Osteoblast (primary cell): ENCODE measurements around the gene PBX3. TPM values are rescaled to one million over a fixed set of nuclear protein-coding genes. Genes with fewer than 3 reads are reported as not detected.

Source experiments
- DNase-seq: peaks from one replicate; pipeline ENCODE4 v3.0.0; 2011; ENCODE audit warnings: low spot score, mixed read lengths; ENCODE audit not compliant: insufficient read length; ENCODE audit errors: missing footprints
- H2AFZ ChIP-seq: 2 replicates; pipeline ENCODE4 v1.6.0; 2011; ENCODE audit warnings: mild to moderate bottlenecking, low read length
- H3K27ac ChIP-seq: 2 replicates; pipeline ENCODE4 v1.5.1; 2011; ENCODE audit warnings: mild to moderate bottlenecking, low read depth, low read length, moderate library complexity
- H3K27me3 ChIP-seq: 2 replicates; pipeline ENCODE4 v1.6.0; 2012; ENCODE audit warnings: mild to moderate bottlenecking, control low read depth, inconsistent platforms, low read length, moderate library complexity; ENCODE audit not compliant: insufficient read depth
- H3K36me3 ChIP-seq: 2 replicates; pipeline ENCODE4 v1.5.1; 2011; ENCODE audit warnings: mild to moderate bottlenecking, low read length, control low read depth, moderate library complexity; ENCODE audit not compliant: insufficient read depth
- H3K4me1 ChIP-seq: 2 replicates; pipeline ENCODE4 v1.5.1; 2011; ENCODE audit warnings: mild to moderate bottlenecking, low read length, control low read depth, moderate library complexity; ENCODE audit not compliant: insufficient read depth
- H3K4me2 ChIP-seq: 2 replicates; pipeline ENCODE4 v1.6.0; 2011; ENCODE audit warnings: mild to moderate bottlenecking, low read length; ENCODE audit not compliant: insufficient read depth
- H3K4me3 ChIP-seq: fragments of 200-600 bp; sonication (generic); 3 replicates; pipeline ENCODE4 v1.5.1; 2012; ENCODE audit warnings: mild to moderate bottlenecking, low read length, inconsistent platforms; ENCODE audit not compliant: insufficient read depth
- H3K79me2 ChIP-seq: 2 replicates; pipeline ENCODE4 v1.6.0; 2012; ENCODE audit warnings: mild to moderate bottlenecking, low read length, control low read depth, inconsistent platforms; ENCODE audit not compliant: insufficient read depth
- H3K9me3 ChIP-seq: 2 replicates; pipeline ENCODE4 v1.5.1; 2011; ENCODE audit warnings: low read depth, low read length, control low read depth
- H4K20me1 ChIP-seq: 2 replicates; pipeline ENCODE4 v1.6.0; 2012; ENCODE audit warnings: mild to moderate bottlenecking, low read length, control low read depth; ENCODE audit not compliant: insufficient read depth
- CTCF ChIP-seq: IDR thresholded peaks from 2 replicates; pipeline ENCODE4 v1.5.1; 2011; ENCODE audit warnings: mild to moderate bottlenecking, low read depth, low read length, moderate library complexity; ENCODE audit errors: extremely low read depth
- total RNA-seq: library from RNA; depleted of rRNA; stranded (reverse); fragments of >200 nt; gene quantifications from 2 replicates; pipeline ENCODE4 v1.2.3, GENCODE V29; 2012

The PBX3 gene
- total RNA-seq, 1 donor, result 34.7 TPM

- peaks cover 4% of the 10 kb centered on the region for H4K20me1 ChIP-seq
- H3K4me1 ChIP-seq, result no peaks in the 10 kb centered on the region
- no peak overlapping the region for H3K4me3 ChIP-seq
- no peak for TF ChIP-seq CTCF
- H3K4me2 ChIP-seq, result no peak overlapping the region
- no peaks in the 10 kb centered on the region for H3K27me3 ChIP-seq
- DNase-seq, result no peak
- H2AFZ ChIP-seq, result no peak overlapping the region
- H3K9me3 ChIP-seq, result no peaks in the 10 kb centered on the region
- H3K27ac ChIP-seq, result no peak overlapping the region
- H3K79me2 ChIP-seq, result no peaks in the 10 kb centered on the region
- no peaks in the 10 kb centered on the region for H3K36me3 ChIP-seq
These were observed 206.3 kb downstream of the PBX3 start for GRCh38 chr9:125953314-125954019.

- no peaks in the 10 kb centered on the region for H3K79me2 ChIP-seq
- no peak overlapping the region for H3K4me2 ChIP-seq
- DNase-seq, result no peak
- no peak overlapping the region for H2AFZ ChIP-seq
- peaks cover 4% of the 10 kb centered on the region for H4K20me1 ChIP-seq
- no peak overlapping the region for H3K27ac ChIP-seq
- H3K9me3 ChIP-seq, result no peaks in the 10 kb centered on the region
- TF ChIP-seq CTCF, result no peak
- no peaks in the 10 kb centered on the region for H3K4me1 ChIP-seq
- peaks cover 2% of the 10 kb centered on the region for H3K36me3 ChIP-seq
- no peaks in the 10 kb centered on the region for H3K27me3 ChIP-seq
- no peak overlapping the region for H3K4me3 ChIP-seq
These were observed 208.9 kb downstream of the PBX3 start for GRCh38 chr9:125956102-125956501.

- Histone ChIP-seq H3K9me3 (no peaks in the 10 kb centered on the region), H3K27ac (no peak overlapping the region), H3K27me3 (no peaks in the 10 kb centered on the region), H3K79me2 (no peaks in the 10 kb centered on the region), H3K36me3 (peaks cover 18% of the 10 kb centered on the region), H2AFZ (no peak overlapping the region), H3K4me2 (no peak overlapping the region), H4K20me1 (peaks cover 4% of the 10 kb centered on the region), H3K4me3 (no peak overlapping the region), H3K4me1 (no peaks in the 10 kb centered on the region)
- no peak for TF ChIP-seq CTCF
- DNase-seq, result no peak
These were observed 212.1 kb downstream of the PBX3 start for GRCh38 chr9:125959315-125959714.

GRCh38 chr9:125959951-125960619 is 212.9 kb downstream of the PBX3 start:
- H3K79me2 ChIP-seq, result no peaks in the 10 kb centered on the region
- no peak overlapping the region for H3K4me2 ChIP-seq
- no peaks in the 10 kb centered on the region for H3K9me3 ChIP-seq
- DNase-seq, result no peak
- H2AFZ ChIP-seq, result no peak overlapping the region
- no peaks in the 10 kb centered on the region for H3K4me1 ChIP-seq
- no peaks in the 10 kb centered on the region for H3K27me3 ChIP-seq
- TF ChIP-seq CTCF, result no peak
- peaks cover 4% of the 10 kb centered on the region for H4K20me1 ChIP-seq
- peaks cover 23% of the 10 kb centered on the region for H3K36me3 ChIP-seq
- no peak overlapping the region for H3K27ac ChIP-seq
- no peak overlapping the region for H3K4me3 ChIP-seq
